ENCODE results near the gene DDX52.

DNA sequence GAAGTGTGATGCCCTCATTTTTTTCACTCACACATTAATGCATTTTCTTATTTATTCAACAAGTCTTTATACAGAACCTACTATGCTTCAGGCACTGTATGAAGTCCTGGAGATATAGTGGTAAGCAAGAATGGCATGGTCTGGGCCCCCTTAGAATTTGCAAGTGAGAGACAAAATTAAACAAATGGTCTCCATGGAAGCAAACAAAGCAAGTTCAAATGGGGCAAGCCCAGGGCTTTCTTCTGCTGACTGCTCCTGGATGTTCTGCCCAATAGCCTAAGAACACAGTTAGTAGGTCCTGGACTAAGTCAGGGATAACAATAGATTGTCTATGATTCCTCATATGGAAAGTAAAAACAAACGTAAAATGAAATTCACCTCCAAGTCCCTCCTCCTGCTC, 31.3 kb upstream of the DDX52 start:
- TF ChIP-seq CTCF (IDR thresholded peaks at IDR 0.05): no peak
- no peak for TF ChIP-seq POLR2A (IDR thresholded peaks at IDR 0.05)

Measured in Peyer's patch (tissue), 4 donors.